Coronary artery (tissue), 2 donors: ENCODE data around the gene ARHGEF19.

Source experiments
- DNase-seq: peaks from one replicate; pipeline ENCODE4 v3.0.0-alpha.2; 2017; ENCODE audit warnings: low spot score
- H3K27ac ChIP-seq, 2 donors: fragments of 200-600 bp; sonication (generic); one replicate each; pipeline ENCODE4 v1.5.1; 2016 to 2019
- H3K4me3 ChIP-seq: fragments of 200-600 bp; sonication (generic); 2 replicates; pipeline ENCODE4 v1.5.1; 2016; ENCODE audit warnings: mild to moderate bottlenecking, moderate library complexity
- CTCF ChIP-seq: fragments of 200-600 bp; sonication (generic); IDR thresholded peaks from one replicate; pipeline ENCODE4 v1.5.1; 2019; ENCODE audit warnings: antibody characterized with exemption

Gene ARHGEF19

DNA sequence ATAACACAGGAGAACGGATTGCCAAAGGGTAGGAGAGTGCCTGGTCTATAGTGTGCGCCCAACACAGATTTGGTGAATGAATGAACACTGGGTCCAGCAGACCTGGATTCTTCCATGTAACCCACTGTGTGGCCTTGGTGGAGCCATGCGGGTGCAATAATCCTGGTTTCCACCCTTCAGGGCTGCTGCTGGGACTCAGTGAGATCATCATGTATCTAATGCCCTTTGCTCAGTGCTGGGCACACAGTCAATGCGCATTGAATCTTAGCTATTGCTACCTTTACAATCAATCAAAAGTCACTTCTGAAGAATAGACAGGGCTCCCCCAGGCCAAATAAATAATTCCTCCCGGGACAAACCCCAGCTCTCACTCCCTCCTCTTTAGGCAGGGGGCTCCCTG is 50.7 kb downstream of the ARHGEF19 start:
- no peak overlapping the region for H3K27ac ChIP-seq
- no peak for DNase-seq
- TF ChIP-seq CTCF = no peak
- no peak overlapping the region for H3K4me3 ChIP-seq

DNA sequence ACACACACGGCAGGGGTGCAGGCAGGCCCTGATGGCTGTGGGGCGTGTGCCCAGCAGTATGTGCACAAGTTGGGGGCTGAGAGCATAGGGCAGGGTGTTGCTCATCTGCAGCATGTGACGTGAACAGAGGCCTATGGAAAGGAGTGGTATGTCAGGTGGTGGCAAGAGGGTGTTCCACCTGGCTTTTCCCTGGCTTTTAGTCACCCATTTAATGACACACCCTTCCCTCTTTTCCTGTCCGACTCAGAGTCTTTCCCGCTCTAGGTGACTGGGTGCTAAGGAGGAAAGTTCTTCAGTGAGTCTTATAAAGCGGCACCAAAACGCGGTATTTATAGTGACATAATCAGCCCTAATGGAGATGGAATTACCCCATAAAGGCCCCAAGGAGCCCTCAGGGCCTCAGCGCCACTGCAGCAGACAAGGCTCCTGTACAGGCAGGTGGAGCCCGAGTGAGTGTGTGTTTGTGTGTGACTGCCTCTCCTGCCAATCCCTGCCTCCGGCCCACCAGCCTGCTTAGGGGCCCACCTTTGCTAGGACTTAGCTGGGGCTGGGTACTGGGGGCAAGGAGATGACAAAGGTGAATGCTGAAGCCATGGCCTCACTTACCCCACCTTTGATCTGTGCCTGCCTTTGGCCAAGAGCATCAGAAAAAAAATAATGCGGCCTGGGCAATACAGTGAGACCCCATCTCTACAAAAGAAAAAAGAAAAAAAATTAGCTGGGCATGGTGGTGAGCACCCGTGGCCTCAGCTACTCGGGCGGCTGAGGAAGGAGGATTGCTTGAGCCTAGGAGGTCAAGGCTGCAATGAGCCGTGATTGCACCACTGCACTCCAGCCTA is 53.2 kb downstream of the ARHGEF19 start:
- DNase-seq = no peak
- TF ChIP-seq CTCF = no peak
- Histone ChIP-seq H3K4me3 (no peak overlapping the region), H3K27ac (no peak overlapping the region)

- H3K4me3 ChIP-seq = no peak overlapping the region
- no peak for DNase-seq
- TF ChIP-seq CTCF = no peak
- H3K27ac ChIP-seq = no peak overlapping the region
Observed at GRCh38 chr1:16158025-16158424, 54.4 kb downstream of the ARHGEF19 start.

DNA sequence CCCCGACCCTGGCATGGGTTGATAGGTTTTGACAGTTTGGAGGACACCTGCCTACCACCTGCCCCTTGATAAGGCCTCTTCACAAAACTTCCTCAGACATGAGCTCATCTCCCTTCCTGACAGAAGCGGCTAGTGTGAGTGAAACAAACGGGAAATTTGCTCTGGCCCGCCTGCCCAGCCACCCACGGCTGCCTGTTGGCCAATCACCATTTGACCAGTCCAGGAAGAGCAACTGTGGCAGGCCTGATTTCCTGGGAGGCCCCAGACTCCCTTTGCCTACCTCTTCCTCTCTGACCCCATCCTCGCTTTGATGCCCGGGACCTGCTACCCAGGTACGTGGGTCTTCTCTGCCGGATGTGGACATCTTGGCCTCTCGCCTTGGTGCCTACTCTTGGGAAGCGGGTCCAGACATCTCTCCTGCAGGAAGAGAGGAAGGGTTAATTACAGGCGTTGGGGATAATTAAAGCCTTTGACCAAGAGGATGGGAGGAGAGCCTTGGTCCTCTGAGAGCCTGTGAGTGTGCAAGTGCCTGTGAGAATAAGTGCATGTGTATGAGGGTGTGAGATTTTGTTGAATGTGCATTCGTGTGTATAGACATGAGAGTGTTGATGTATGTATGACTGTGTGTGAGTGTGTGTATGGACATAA is 55.5 kb downstream of the ARHGEF19 start:
- peak overlapping the region; percentile 69 to 90 for H3K27ac ChIP-seq
- TF ChIP-seq CTCF = no peak
- H3K4me3 ChIP-seq = no peak overlapping the region
- DNase-seq = no peak

DNA sequence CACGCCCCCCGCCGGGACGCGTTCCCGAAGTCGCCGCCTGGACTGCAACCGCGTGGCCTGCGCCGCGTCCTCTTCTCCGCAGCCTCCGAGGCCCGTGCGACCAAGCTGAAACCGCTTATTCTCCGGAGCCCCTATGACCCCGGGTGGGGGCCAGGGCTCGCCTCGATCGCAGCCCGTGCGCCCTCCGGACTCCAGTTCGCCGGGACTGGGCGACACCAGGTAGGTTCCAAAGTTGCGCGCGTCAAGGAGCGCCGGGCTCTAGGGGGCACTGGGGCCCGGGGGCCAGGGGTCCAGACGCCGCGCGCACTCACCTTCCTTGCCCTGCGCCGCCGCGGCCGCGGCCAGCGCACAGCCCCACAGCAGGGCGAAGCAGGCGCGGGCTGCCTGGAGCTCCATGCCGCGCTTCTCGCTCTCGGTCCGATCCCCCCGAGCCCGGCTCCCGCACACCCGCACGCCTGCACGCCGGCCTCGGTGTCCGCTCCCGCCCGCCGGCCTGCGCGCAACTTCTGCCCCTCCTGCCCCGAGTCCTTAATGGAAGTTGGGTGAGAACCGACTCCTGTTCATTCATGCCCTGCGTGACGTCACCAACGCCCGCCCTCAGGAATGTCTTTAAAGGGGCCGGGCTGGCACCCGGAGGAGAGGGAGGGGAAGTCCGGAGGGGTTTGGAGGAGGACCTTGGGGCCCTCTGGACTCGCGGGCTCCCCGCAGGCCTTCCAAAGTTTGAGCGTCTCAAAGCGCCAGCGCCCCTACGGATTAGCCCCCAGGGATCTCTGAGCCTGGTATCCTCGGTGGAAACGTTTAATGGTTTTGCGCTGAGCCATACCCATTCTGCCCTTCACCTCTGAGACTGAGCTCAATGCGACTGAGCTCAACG is 56.7 kb downstream of the ARHGEF19 start, which contains the start of gene EPHA2:
EPHA2 (minus strand) TSS at position 533 of the 874 bp plus-strand sequence; CDS start at position 396, 137 bp downstream.
- H3K27ac ChIP-seq = peak within 1 kb of the TSS; percentile 69 to 90
- peak; percentile 89 for DNase-seq
- TF ChIP-seq CTCF = no peak
- peak within 1 kb of the TSS; percentile 74 for H3K4me3 ChIP-seq

- no peak for TF ChIP-seq CTCF
- Histone ChIP-seq H3K4me3 (peak overlapping the region; percentile 74), H3K27ac (peak overlapping the region in 1 of 2 donors; percentile 90)
- DNase-seq = no peak
Observed at GRCh38 chr1:16153999-16154673, 58.3 kb downstream of the ARHGEF19 start.
